HepG2 (cell line): ENCODE measurements around the gene KDELR3. TPM values are rescaled to one million over a fixed set of nuclear protein-coding genes. Genes with fewer than 3 reads are reported as not detected.

Experiments used
- ELF3 ChIP-seq: IDR thresholded peaks from 2 replicates; pipeline ENCODE4 v1.6.1; 2016; ENCODE audit warnings: missing genetic modification reagents, missing compliant biosample characterization
- FOXO4 ChIP-seq: sonication (generic); formaldehyde crosslinking; conservative IDR thresholded peaks from 2 replicates; pipeline ENCODE4 v1.8.1; 2023; ENCODE audit warnings: missing genetic modification reagents
- FOXP1 ChIP-seq, 2 experiments: fragments of 450-650 bp in 1 of 2; IDR thresholded peaks; 2 replicates each; pipeline ENCODE4 v1.6.1; 2017 to 2018; ENCODE audit warnings: antibody characterized with exemption in 1 of 2
- GATAD1 ChIP-seq: IDR thresholded peaks from 2 replicates; pipeline ENCODE4 v1.6.1; 2016; ENCODE audit warnings: missing genetic modification reagents, missing compliant biosample characterization
- GFI1 ChIP-seq: sonication (generic); formaldehyde crosslinking; IDR thresholded peaks from 2 replicates; pipeline ENCODE4 v1.5.0; 2020; ENCODE audit warnings: missing genetic modification reagents, mild to moderate bottlenecking, borderline replicate concordance
- GPN1 ChIP-seq: sonication (generic); formaldehyde crosslinking; IDR thresholded peaks from 2 replicates; pipeline ENCODE4 v1.5.1; 2020; ENCODE audit warnings: missing genetic modification reagents, borderline replicate concordance
- GRHL1 ChIP-seq: sonication (generic); formaldehyde crosslinking; conservative IDR thresholded peaks from 2 replicates; pipeline ENCODE4 v1.8.0; 2022; ENCODE audit warnings: missing genetic modification reagents
- HES4 ChIP-seq: sonication (generic); formaldehyde crosslinking; IDR thresholded peaks from 2 replicates; pipeline ENCODE4 v1.9.0; 2021; ENCODE audit warnings: mild to moderate bottlenecking, missing genetic modification reagents, borderline replicate concordance
- KDM5B ChIP-seq: sonication (generic); formaldehyde crosslinking; IDR thresholded peaks from 2 replicates; pipeline ENCODE4 v1.4.0; 2020; ENCODE audit warnings: missing genetic modification reagents, mild to moderate bottlenecking, borderline replicate concordance
- NAIF1 ChIP-seq: sonication (generic); formaldehyde crosslinking; IDR thresholded peaks from 2 replicates; pipeline ENCODE4 v1.5.0; 2020; ENCODE audit warnings: mild to moderate bottlenecking, missing genetic modification reagents, borderline replicate concordance
- PRDM4 ChIP-seq: sonication (generic); formaldehyde crosslinking; IDR thresholded peaks from 2 replicates; pipeline ENCODE4 v1.9.0; 2021; ENCODE audit warnings: missing genetic modification reagents, borderline replicate concordance
- SMARCE1 ChIP-seq: fragments of 450-650 bp; IDR thresholded peaks from 2 replicates; pipeline ENCODE4 v1.6.1; 2017; ENCODE audit warnings: borderline replicate concordance
- ZBTB38 ChIP-seq: sonication (generic); formaldehyde crosslinking; IDR thresholded peaks from 2 replicates; pipeline ENCODE4 v1.5.1; 2020; ENCODE audit warnings: mild to moderate bottlenecking, missing genetic modification reagents
- ZBTB42 ChIP-seq: sonication (generic); formaldehyde crosslinking; IDR thresholded peaks from 2 replicates; pipeline ENCODE4 v1.5.0; 2020; ENCODE audit warnings: mild to moderate bottlenecking, missing genetic modification reagents
- ZNF275 ChIP-seq: sonication (generic); formaldehyde crosslinking; IDR thresholded peaks from 2 replicates; pipeline ENCODE4 v1.8.0; 2022; ENCODE audit warnings: missing genetic modification reagents, mild to moderate bottlenecking, inconsistent platforms, borderline replicate concordance
- ZNF746 ChIP-seq: sonication (generic); formaldehyde crosslinking; IDR thresholded peaks from 2 replicates; pipeline ENCODE4 v1.8.0; 2022; ENCODE audit warnings: mild to moderate bottlenecking, missing genetic modification reagents
- ZSCAN12 ChIP-seq: sonication (generic); formaldehyde crosslinking; IDR thresholded peaks from 2 replicates; pipeline ENCODE4 v1.9.0; 2021; ENCODE audit warnings: mild to moderate bottlenecking, missing genetic modification reagents
- polyA plus RNA-seq, 8 experiments: library from polyadenylated mRNA; depleted of rRNA in 3 of 8; stranded (reverse) in 7 of 8; unstranded in 1 of 8; fragments of >200 nt; fragmentation: Illumina TruSeq in 4 of 8; extraction: Trizol in 4 of 8; gene quantifications; 2 replicates each; pipeline versions ENCODE4 v1.2.1 to v1.2.3, GENCODE V29; 2011 to 2016; ENCODE audit warnings: low read depth in 4 of 8, missing spikeins in 1 of 8, mixed read lengths in 1 of 8; ENCODE audit not compliant: insufficient read depth in 1 of 8
- total RNA-seq, 5 experiments: library from RNA; depleted of rRNA; stranded (reverse); fragments of >200 nt; fragmentation: Illumina TruSeq; extraction: Trizol; gene quantifications; 2 replicates each; pipeline ENCODE4 v1.2.3, GENCODE V29; 2016; ENCODE audit warnings: low read depth in 1 of 5
- TF ChIP-seq, protein P1 (sequence below): sonication (generic); formaldehyde crosslinking; IDR thresholded peaks from 2 replicates; pipeline ENCODE4 v1.4.0; 2020; ENCODE audit warnings: missing genetic modification reagents, borderline replicate concordance
- TF ChIP-seq, protein P2 (sequence below): IDR thresholded peaks from 2 replicates; pipeline ENCODE4 v1.6.1; 2018; ENCODE audit warnings: missing genetic modification reagents

The KDELR3 gene
- total and polyA plus RNA-seq, 2 of the 13 experiments (the other 11 are each of a cell fraction or from before 2014, with no cell fraction given) = 24.2 to 65.7 TPM

- TF ChIP-seq, protein P1, sequence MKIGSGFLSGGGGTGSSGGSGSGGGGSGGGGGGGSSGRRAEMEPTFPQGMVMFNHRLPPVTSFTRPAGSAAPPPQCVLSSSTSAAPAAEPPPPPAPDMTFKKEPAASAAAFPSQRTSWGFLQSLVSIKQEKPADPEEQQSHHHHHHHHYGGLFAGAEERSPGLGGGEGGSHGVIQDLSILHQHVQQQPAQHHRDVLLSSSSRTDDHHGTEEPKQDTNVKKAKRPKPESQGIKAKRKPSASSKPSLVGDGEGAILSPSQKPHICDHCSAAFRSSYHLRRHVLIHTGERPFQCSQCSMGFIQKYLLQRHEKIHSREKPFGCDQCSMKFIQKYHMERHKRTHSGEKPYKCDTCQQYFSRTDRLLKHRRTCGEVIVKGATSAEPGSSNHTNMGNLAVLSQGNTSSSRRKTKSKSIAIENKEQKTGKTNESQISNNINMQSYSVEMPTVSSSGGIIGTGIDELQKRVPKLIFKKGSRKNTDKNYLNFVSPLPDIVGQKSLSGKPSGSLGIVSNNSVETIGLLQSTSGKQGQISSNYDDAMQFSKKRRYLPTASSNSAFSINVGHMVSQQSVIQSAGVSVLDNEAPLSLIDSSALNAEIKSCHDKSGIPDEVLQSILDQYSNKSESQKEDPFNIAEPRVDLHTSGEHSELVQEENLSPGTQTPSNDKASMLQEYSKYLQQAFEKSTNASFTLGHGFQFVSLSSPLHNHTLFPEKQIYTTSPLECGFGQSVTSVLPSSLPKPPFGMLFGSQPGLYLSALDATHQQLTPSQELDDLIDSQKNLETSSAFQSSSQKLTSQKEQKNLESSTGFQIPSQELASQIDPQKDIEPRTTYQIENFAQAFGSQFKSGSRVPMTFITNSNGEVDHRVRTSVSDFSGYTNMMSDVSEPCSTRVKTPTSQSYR = no peak
- no peak for TF ChIP-seq KDM5B
- TF ChIP-seq GFI1 = no peak
- no peak for TF ChIP-seq GRHL1
- TF ChIP-seq SMARCE1 = no peak
- peak; percentile 93 for TF ChIP-seq NAIF1 (CRISPR knock-in tag)
- TF ChIP-seq ZBTB38 (CRISPR knock-in tag) = no peak
- TF ChIP-seq ZNF275 (CRISPR knock-in tag) = no peak
- no peak for TF ChIP-seq FOXO4 (CRISPR knock-in tag)
- TF ChIP-seq ZBTB42 (CRISPR knock-in tag) = no peak
- no peak for TF ChIP-seq PRDM4 (CRISPR knock-in tag)
- 0 out of 2 replicates have a peak, but pooled peaks have one; percentile 20 for TF ChIP-seq GATAD1 (CRISPR knock-in tag)
- no peak for TF ChIP-seq ZNF746 (CRISPR knock-in tag)
- TF ChIP-seq, protein P2, sequence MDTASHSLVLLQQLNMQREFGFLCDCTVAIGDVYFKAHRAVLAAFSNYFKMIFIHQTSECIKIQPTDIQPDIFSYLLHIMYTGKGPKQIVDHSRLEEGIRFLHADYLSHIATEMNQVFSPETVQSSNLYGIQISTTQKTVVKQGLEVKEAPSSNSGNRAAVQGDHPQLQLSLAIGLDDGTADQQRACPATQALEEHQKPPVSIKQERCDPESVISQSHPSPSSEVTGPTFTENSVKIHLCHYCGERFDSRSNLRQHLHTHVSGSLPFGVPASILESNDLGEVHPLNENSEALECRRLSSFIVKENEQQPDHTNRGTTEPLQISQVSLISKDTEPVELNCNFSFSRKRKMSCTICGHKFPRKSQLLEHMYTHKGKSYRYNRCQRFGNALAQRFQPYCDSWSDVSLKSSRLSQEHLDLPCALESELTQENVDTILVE (CRISPR knock-in tag) = 0 out of 2 replicates have a peak, but pooled peaks have one; percentile 39
- no peak for TF ChIP-seq ZSCAN12 (CRISPR knock-in tag)
- TF ChIP-seq FOXP1 (IDR thresholded peaks at IDR 0.05) = no peak
- TF ChIP-seq FOXP1 (CRISPR knock-in tag; IDR thresholded peaks at IDR 0.05) = no peak
- TF ChIP-seq ELF3 (CRISPR knock-in tag) = peak; percentile 40; the same call in 1 of the 2 replicates
- no peak for TF ChIP-seq HES4
- no peak for TF ChIP-seq GPN1
These were observed 45.2 kb downstream of the KDELR3 start (continued) for GRCh38 chr22:38513063-38513462.
